HPDE6-E6E7 (cell line): ENCODE measurements around the gene PRRC1.
"Not testable (repeated sequence)": the region's sequence is repeated elsewhere in the genome, so short reads cannot be mapped to it uniquely, and the experiment has no call there.

Experiments
- DNase-seq: peaks from one replicate; pipeline ENCODE4 v3.0.0; 2011; ENCODE audit warnings: missing footprints; ENCODE audit errors: extremely low spot score

Gene PRRC1

GRCh38 chr5:127545249-127545648 lies 27.8 kb downstream of the PRRC1 start:
- not testable (repeated sequence) for DNase-seq

- no peak for DNase-seq
Observed at GRCh38 chr5:127549551-127549950, 32.1 kb downstream of the PRRC1 start.

- DNase-seq, result no peak
Observed at GRCh38 chr5:127550652-127551409, 33.4 kb downstream of the PRRC1 start.

GRCh38 chr5:127551410-127552041 lies 34.1 kb downstream of the PRRC1 start:
- no peak for DNase-seq

- DNase-seq, result no peak
Observed at GRCh38 chr5:127555826-127556225, 38.4 kb downstream of the PRRC1 start.

GRCh38 chr5:127556609-127557334 lies 39.3 kb downstream of the PRRC1 start:
- no peak for DNase-seq

- no peak for DNase-seq
Observed at GRCh38 chr5:127558273-127558672, 40.8 kb downstream of the PRRC1 start.

- DNase-seq, result no peak
Observed at GRCh38 chr5:127561254-127561653, 43.8 kb downstream of the PRRC1 start.

GRCh38 chr5:127562252-127562651 lies 44.8 kb downstream of the PRRC1 start:
- DNase-seq, result no peak

GRCh38 chr5:127563136-127563535 lies 45.7 kb downstream of the PRRC1 start:
- no peak for DNase-seq

- DNase-seq, result peak; percentile 27
Observed at GRCh38 chr5:127564002-127564769, 46.7 kb downstream of the PRRC1 start.

GRCh38 chr5:127565586-127566270 lies 48.3 kb downstream of the PRRC1 start:
- no peak for DNase-seq

- DNase-seq, result no peak
Observed at GRCh38 chr5:127567026-127567768, 49.8 kb downstream of the PRRC1 start.

- no peak for DNase-seq
Observed at GRCh38 chr5:127568166-127568565, 50.7 kb downstream of the PRRC1 start.

GRCh38 chr5:127569471-127569870 lies 52.0 kb downstream of the PRRC1 start:
- DNase-seq, result not testable (repeated sequence)

GRCh38 chr5:127571314-127572131 lies 54.1 kb downstream of the PRRC1 start:
- no peak for DNase-seq

GRCh38 chr5:127572930-127573329 lies 55.5 kb downstream of the PRRC1 start:
- no peak for DNase-seq

GRCh38 chr5:127574852-127575679 lies 57.6 kb downstream of the PRRC1 start:
- DNase-seq, result no peak

- no peak for DNase-seq
Observed at GRCh38 chr5:127577458-127577857, 60.0 kb downstream of the PRRC1 start.
